GM06990 (cell line): ENCODE results near the gene TBPL2.

Source experiments
- DNase-seq: peaks from one replicate; pipeline ENCODE4 v3.0.0-alpha.2; 2011; ENCODE audit not compliant: insufficient read length; ENCODE audit errors: extremely low read depth
- H3K27me3 ChIP-seq: replicated peaks from 2 replicates; pipeline ENCODE4 v1.6.0; 2011; ENCODE audit warnings: low read length; ENCODE audit not compliant: control insufficient read depth, insufficient read depth
- H3K36me3 ChIP-seq: 2 replicates; pipeline ENCODE4 v1.5.1; 2011; ENCODE audit warnings: low read length; ENCODE audit not compliant: control insufficient read depth, insufficient read depth
- H3K4me3 ChIP-seq: replicated peaks from 2 replicates; pipeline ENCODE4 v1.5.1; 2011; ENCODE audit warnings: low read depth, mild to moderate bottlenecking, control low read depth, low read length
- CTCF ChIP-seq: IDR thresholded peaks from 2 replicates; pipeline ENCODE4 v1.5.1; 2011; ENCODE audit warnings: low read length, control low read depth, mild to moderate bottlenecking, inconsistent platforms; ENCODE audit not compliant: insufficient read depth, poor library complexity, severe bottlenecking

The TBPL2 gene

GRCh38 chr14:55381040-55381439 lies 59.4 kb downstream of the TBPL2 start:
- DNase-seq: no peak
- H3K27me3 ChIP-seq: no peaks in the 10 kb centered on the region
- no peak overlapping the region for H3K4me3 ChIP-seq
- peaks cover 2% of the 10 kb centered on the region for H3K36me3 ChIP-seq
- TF ChIP-seq CTCF: no peak

DNA sequence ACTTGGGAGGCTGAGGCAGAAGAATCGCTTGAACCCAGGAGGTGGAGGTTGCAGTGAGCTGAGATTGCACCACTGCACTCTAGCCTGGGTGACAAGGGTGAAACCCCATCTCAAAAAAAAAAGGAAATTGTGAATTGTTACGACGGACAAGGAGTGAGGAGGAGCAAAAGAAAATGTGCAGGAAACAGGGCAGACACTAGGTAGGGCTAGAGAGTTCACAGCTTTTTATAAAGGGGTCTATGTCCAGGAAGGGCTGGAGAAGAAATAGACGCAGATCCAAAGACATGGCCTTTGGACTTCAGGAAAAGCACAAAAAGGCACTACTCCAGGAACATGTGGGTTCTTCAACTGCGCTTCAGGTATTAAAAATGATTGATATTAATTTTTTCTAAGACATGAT lies 63.2 kb downstream of the TBPL2 start:
- TF ChIP-seq CTCF: no peak
- DNase-seq: no peak
- Histone ChIP-seq H3K4me3 (no peak overlapping the region), H3K36me3 (peaks cover 2% of the 10 kb centered on the region), H3K27me3 (no peaks in the 10 kb centered on the region)

GRCh38 chr14:55374771-55375170 lies 65.6 kb downstream of the TBPL2 start:
- no peaks in the 10 kb centered on the region; the same call in none of the 2 replicates for H3K36me3 ChIP-seq
- TF ChIP-seq CTCF: no peak
- no peak overlapping the region for H3K4me3 ChIP-seq
- no peak for DNase-seq
- H3K27me3 ChIP-seq: no peaks in the 10 kb centered on the region

- Histone ChIP-seq H3K27me3 (no peaks in the 10 kb centered on the region), H3K36me3 (peaks cover 2% of the 10 kb centered on the region), H3K4me3 (no peak overlapping the region)
- no peak for TF ChIP-seq CTCF
- DNase-seq: no peak
Measured at GRCh38 chr14:55373784-55374705, 66.4 kb downstream of the TBPL2 start.

DNA sequence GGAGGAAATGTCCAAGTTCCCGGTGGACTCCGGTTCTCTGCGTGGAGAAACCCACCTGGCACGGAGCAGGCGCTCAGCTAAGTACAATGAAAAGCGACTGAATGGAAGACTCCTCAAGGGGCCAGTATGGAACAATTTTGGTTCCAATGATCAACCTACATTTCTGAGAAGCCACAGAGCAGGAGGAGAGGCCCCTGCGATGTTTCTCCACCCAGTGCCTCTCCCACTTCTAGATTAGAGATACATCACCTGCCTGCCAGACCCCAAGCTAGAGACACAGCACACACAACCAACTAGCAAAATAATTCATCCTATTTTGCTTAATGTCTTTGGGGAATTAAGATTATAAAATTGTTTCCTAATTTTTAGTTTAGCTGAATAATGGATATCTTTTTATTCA lies 67.6 kb downstream of the TBPL2 start:
- TF ChIP-seq CTCF: no peak
- no peak for DNase-seq
- no peak overlapping the region for H3K4me3 ChIP-seq

More for the DNA sequence above, 67.6 kb downstream of the TBPL2 start:
- Histone ChIP-seq H3K27me3 (no peaks in the 10 kb centered on the region), H3K36me3 (peaks cover 4% of the 10 kb centered on the region)
